HG03039 (cell line): ENCODE measurements around the gene FAM50B.

Experiments used
- ATAC-seq: cut with Tn5 transposase; IDR thresholded peaks from one replicate; pipeline ENCODE4 v1.9.1; 2021; ENCODE audit warnings: mild to moderate bottlenecking, moderate library complexity; ENCODE audit not compliant: unreplicated experiment

FAM50B gene

GRCh38 chr6:3819161-3820110 is 29.7 kb upstream of the FAM50B start:
- ATAC-seq = no peak

- ATAC-seq = no peak
Observed at GRCh38 chr6:3820563-3820962, 28.6 kb upstream of the FAM50B start.

- no peak for ATAC-seq
Observed at GRCh38 chr6:3822747-3823445, 26.3 kb upstream of the FAM50B start.

- ATAC-seq = no peak
Observed at GRCh38 chr6:3823671-3824070, 25.5 kb upstream of the FAM50B start.

GRCh38 chr6:3825331-3825831 is 23.8 kb upstream of the FAM50B start:
- no peak for ATAC-seq

- ATAC-seq = no peak
Observed at GRCh38 chr6:3825851-3826581, 23.2 kb upstream of the FAM50B start.

- ATAC-seq = no peak
Observed at GRCh38 chr6:3829285-3829684, 19.9 kb upstream of the FAM50B start.

- ATAC-seq = no peak
Observed at GRCh38 chr6:3830806-3831205, 18.4 kb upstream of the FAM50B start.

GRCh38 chr6:3831761-3832530 is 17.2 kb upstream of the FAM50B start:
- ATAC-seq = no peak

- ATAC-seq = no peak
Observed at GRCh38 chr6:3835055-3835731, 14.0 kb upstream of the FAM50B start.

- ATAC-seq = no peak
Observed at GRCh38 chr6:3835785-3836184, 13.4 kb upstream of the FAM50B start.

GRCh38 chr6:3836566-3836965 is 12.6 kb upstream of the FAM50B start:
- ATAC-seq = no peak

GRCh38 chr6:3837781-3838180 is 11.4 kb upstream of the FAM50B start:
- ATAC-seq = no peak

GRCh38 chr6:3838992-3839867 is 9.9 kb upstream of the FAM50B start:
- no peak for ATAC-seq

GRCh38 chr6:3841066-3841454 is 8.1 kb upstream of the FAM50B start:
- ATAC-seq = no peak

- no peak for ATAC-seq
Observed at GRCh38 chr6:3841711-3842565, 7.2 kb upstream of the FAM50B start.

GRCh38 chr6:3843379-3844096 is 5.6 kb upstream of the FAM50B start:
- no peak for ATAC-seq
